Panc1 (cell line): Measurements from ENCODE around the gene SCN8A. TPM values are rescaled to one million over a fixed set of nuclear protein-coding genes. Genes with fewer than 3 reads are reported as not detected.

Source experiments
- ATAC-seq: fragments of 200-7000 bp; cut with Tn5 transposase; 2 replicates; pipeline ENCODE4 v1.9.1; 2020; ENCODE audit warnings: mild to moderate bottlenecking, moderate library complexity
- BruUV-seq: library from RNA; stranded (reverse); fragments of 400-500 nt; replicated peaks from 2 replicates; lab custom pipeline; 2021; lab: Mats Ljungman, UMichigan
- CTCF ChIA-PET: fragments of 300-600 bp; sonication (Branson Sonifier 250); formaldehyde crosslinking; loops from one replicate; lab custom pipeline; 2022; ENCODE audit warnings: antibody characterized with exemption; lab: Charles Lee
- POLR2A ChIA-PET: fragments of 300-600 bp; sonication (Branson Sonifier 250); formaldehyde crosslinking; loops from one replicate; lab custom pipeline; 2022; ENCODE audit warnings: antibody characterized with exemption; lab: Charles Lee
- DNase-seq: peaks from one replicate; pipeline ENCODE4 v3.0.0-alpha.2; 2010; ENCODE audit warnings: low read depth, low spot score
- H3K27ac ChIP-seq: 2 replicates; pipeline ENCODE4 v1.5.1; 2011; ENCODE audit warnings: mild to moderate bottlenecking, low read length, inconsistent platforms
- H3K27me3 ChIP-seq: fragments of 200-500 bp; sonication (Bioruptor generic); 2 replicates; pipeline ENCODE4 v1.6.0; 2014; ENCODE audit warnings: low read length, inconsistent platforms; ENCODE audit not compliant: control insufficient read depth, insufficient read depth
- H3K36me3 ChIP-seq: fragments of 200-500 bp; sonication (Bioruptor generic); 2 replicates; pipeline ENCODE4 v1.5.1; 2014; ENCODE audit warnings: inconsistent platforms, mild to moderate bottlenecking, low read length, moderate library complexity; ENCODE audit not compliant: control insufficient read depth, insufficient read depth
- H3K4me1 ChIP-seq: 2 replicates; pipeline ENCODE4 v1.5.1; 2011; ENCODE audit warnings: inconsistent platforms, mild to moderate bottlenecking, low read length, moderate library complexity; ENCODE audit not compliant: control insufficient read depth, insufficient read depth
- H3K4me3 ChIP-seq, 2 experiments: 2 replicates each; pipeline ENCODE4 v1.5.1; 2011 to 2012; ENCODE audit warnings: low read depth in 2 of 2, low read length in 2 of 2, mild to moderate bottlenecking in 2 of 2, inconsistent platforms in 1 of 2, moderate library complexity in 1 of 2
- H3K9me3 ChIP-seq: fragments of 200-500 bp; sonication (Bioruptor generic); 2 replicates; pipeline ENCODE4 v1.5.1; 2014; ENCODE audit warnings: low read depth, mild to moderate bottlenecking, inconsistent platforms, low read length, moderate library complexity; ENCODE audit not compliant: control insufficient read depth, insufficient read depth
- CTCF ChIP-seq: fragments of 450-650 bp; IDR thresholded peaks from 2 replicates; pipeline ENCODE4 v1.5.1; 2017; ENCODE audit warnings: mild to moderate bottlenecking
- POLR2AphosphoS5 ChIP-seq: IDR thresholded peaks from 2 replicates; pipeline ENCODE4 v1.6.1; 2012; ENCODE audit warnings: mild to moderate bottlenecking, low read depth, low read length, moderate library complexity
- REST ChIP-seq, 2 experiments: IDR thresholded peaks; 2 replicates each; pipeline ENCODE4 v1.6.1; 2011 to 2012; ENCODE audit warnings: low read depth in 2 of 2, control low read depth in 1 of 2, low read length in 1 of 2, mild to moderate bottlenecking in 1 of 2, moderate library complexity in 1 of 2; ENCODE audit not compliant: insufficient read depth in 1 of 2
- SIN3A ChIP-seq: IDR thresholded peaks from 2 replicates; pipeline ENCODE4 v1.6.1; 2012; ENCODE audit warnings: low read depth, mild to moderate bottlenecking, low read length, moderate library complexity, borderline replicate concordance; ENCODE audit not compliant: insufficient read depth
- TCF7L2 ChIP-seq: IDR thresholded peaks from 2 replicates; pipeline ENCODE4 v1.6.1; 2011; ENCODE audit warnings: mild to moderate bottlenecking, low read depth, low read length, inconsistent platforms
- in situ Hi-C: cut with HindIII; loops from 2 replicates; pipeline ENCODE4 v1.10.0; 2016; ENCODE audit warnings: low sequenced_read_pairs, low pct_unique_long_range_greater_than_20kb
- intact Hi-C: fragments of 100-400 bp; cut with micrococcal nuclease; formaldehyde crosslinking; loops from one replicate; pipeline ENCODE4 v1.10.0; 2022; ENCODE audit not compliant: unreplicated experiment
- total RNA-seq: library from RNA; stranded (reverse); gene quantifications from one replicate; pipeline ENCODE4 v1.2.1, GENCODE V29; 2021; ENCODE audit not compliant: unreplicated experiment

Gene SCN8A
- total RNA-seq, 1 experiment from 2014 or later, result 8.6 TPM

GRCh38 chr12:51827925-51828818, 237.1 kb downstream of the SCN8A start:
- CTCF ChIA-PET, result no interaction called here
- ATAC-seq (no peak), DNase-seq (no peak)
- intact Hi-C loops, result loop anchor here (10.0 kb wide), 1 partner anchor 293 kb away; no protein-coding TSS in a partner anchor
- in situ Hi-C loops, result no loop called here
- H3K4me1 ChIP-seq, result no peaks in the 10 kb centered on the region
- H3K27ac ChIP-seq, result no peak overlapping the region
- POLR2A ChIA-PET, result no interaction called here
- BruUV-seq, result no TSS peak
- no peak for TF ChIP-seq CTCF
- no peak for TF ChIP-seq SIN3A
- TF ChIP-seq TCF7L2, result no peak
- no peak for TF ChIP-seq REST (IDR thresholded peaks at IDR 0.05; ENCODE audit: insufficient read depth in 1 of 2, low read depth in 2 of 2, low read length in 1 of 2)
- TF ChIP-seq POLR2AphosphoS5, result no peak
- peaks cover 3% of the 10 kb centered on the region; the same call in 1 of the 2 replicates for H3K27me3 ChIP-seq
- no peaks in the 10 kb centered on the region for H3K9me3 ChIP-seq
- no peak overlapping the region for H3K4me3 ChIP-seq
- H3K36me3 ChIP-seq, result no peaks in the 10 kb centered on the region

DNA sequence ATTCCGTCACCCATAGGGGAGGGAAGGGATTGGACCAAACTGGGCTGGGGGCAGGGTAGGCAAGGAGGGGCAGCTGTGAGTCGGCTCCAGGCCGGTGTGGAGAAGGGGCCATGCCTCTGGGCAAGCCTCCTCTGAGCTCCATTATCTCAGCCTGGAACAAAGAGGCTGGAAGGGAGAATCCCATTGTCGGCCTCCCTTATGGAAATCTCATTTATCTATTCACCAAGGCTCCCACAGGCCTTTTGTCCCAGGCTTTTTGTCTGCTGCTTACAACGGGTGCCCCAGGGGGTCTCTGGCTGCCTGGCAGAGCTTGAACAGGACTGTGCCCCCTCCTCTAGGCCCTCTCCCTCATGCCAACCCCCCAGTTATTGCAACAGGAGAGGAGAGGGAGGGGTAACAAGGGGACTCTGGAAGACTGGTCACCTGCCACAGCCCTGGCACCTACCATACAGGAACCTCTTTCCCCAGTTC, 238.0 kb downstream of the SCN8A start:
- in situ Hi-C loops (no loop called here), intact Hi-C loops (loop anchor here (10.0 kb wide), 1 partner anchor 294 kb away; no protein-coding TSS in a partner anchor)
- TF ChIP-seq TCF7L2, result no peak
- no peak for TF ChIP-seq POLR2AphosphoS5
- TF ChIP-seq SIN3A, result no peak
- TF ChIP-seq CTCF, result no peak
- H3K4me1 ChIP-seq, result no peaks in the 10 kb centered on the region
- H3K27me3 ChIP-seq, result peaks cover 3% of the 10 kb centered on the region; the same call in 1 of the 2 replicates
- H3K9me3 ChIP-seq, result no peaks in the 10 kb centered on the region
- H3K4me3 ChIP-seq, result no peak overlapping the region
- H3K27ac ChIP-seq, result no peak overlapping the region
- ATAC-seq, result no peak
- no peaks in the 10 kb centered on the region for H3K36me3 ChIP-seq
- ChIA-PET POLR2A (interaction anchor here (0.7 kb wide), 2 partner anchors 155 to 800 kb away, joined by 16 to 27 read pairs; no protein-coding TSS in a partner anchor), CTCF (interaction anchor here (0.7 kb wide), 1 partner anchor 348 kb away, joined by 4 read pairs; no protein-coding TSS in a partner anchor)
- DNase-seq, result no peak
- no TSS peak for BruUV-seq
